GM11168 (cell line): ENCODE measurements around the gene HCFC2.

Experiments
- in situ Hi-C: fragments of 300-500 bp; cut with MboI; formaldehyde crosslinking; loops from one replicate; pipeline ENCODE4 v1.12.0; 2022; ENCODE audit warnings: low sequenced_read_pairs; ENCODE audit not compliant: unreplicated experiment

HCFC2 gene

DNA sequence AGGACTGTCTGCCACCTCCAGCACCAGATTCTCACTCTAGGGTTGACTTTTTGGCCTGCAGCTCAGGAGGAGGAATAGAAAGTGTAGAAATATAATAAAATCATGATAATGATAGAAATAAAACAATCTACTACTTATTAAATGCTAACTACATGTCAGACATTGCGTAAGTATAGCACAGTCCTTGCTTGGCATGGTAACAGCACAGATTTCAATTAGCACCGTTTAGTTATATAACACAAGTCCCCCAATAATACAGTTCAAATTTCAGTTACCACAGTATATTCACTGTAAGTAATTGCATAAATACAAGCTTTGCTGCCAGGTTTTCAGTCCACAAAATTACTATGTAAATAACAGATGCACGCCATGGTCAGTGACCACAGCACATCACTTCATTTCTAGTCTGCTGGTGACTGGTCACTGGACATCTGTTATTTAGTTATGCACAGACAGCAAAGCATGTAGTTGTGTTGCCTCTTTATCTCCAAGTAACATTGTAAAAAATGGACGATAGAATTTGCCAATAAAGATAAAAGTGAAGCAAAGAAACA lies 7.8 kb upstream of the HCFC2 start:
- in situ Hi-C loops = no loop called here

DNA sequence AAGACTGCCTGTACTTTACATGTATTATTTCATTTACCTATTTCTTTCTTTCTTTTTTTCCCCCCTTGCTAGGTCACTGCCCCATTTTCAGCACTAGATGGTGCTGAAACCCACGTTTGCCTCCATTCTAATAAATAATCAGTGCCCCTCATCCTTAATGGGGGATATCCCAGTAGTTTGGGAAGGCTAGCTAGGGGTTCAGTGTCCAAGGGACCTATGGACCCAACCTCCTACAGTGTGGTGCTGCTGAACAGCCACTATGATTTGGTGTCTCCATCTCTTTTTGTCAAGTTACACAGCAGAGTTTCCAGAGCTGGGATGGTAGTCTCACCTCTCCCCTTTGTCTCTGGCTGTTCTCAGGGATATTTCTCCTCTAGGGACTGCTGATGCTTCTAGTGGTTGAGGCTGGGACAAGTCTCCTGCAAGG lies 6.5 kb upstream of the HCFC2 start:
- in situ Hi-C loops = no loop called here

DNA sequence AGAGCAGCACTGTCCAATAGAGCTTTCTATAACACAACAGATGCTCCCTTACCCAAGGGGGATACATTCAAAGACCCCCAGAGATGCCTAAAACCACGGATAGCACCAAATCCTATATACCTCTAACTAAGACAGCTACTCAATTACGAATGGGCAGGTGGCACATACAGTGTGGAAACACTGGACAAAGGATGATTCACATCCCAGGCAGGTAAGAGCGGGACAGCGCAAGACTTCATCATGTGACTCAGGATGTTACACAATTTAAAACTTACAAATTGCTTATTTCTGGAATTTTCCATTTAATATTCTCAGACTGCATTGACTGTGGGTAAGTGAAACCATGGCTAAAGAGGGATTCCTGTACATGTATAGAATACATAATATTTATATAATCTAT lies 5.5 kb upstream of the HCFC2 start:
- in situ Hi-C loops = no loop called here

DNA sequence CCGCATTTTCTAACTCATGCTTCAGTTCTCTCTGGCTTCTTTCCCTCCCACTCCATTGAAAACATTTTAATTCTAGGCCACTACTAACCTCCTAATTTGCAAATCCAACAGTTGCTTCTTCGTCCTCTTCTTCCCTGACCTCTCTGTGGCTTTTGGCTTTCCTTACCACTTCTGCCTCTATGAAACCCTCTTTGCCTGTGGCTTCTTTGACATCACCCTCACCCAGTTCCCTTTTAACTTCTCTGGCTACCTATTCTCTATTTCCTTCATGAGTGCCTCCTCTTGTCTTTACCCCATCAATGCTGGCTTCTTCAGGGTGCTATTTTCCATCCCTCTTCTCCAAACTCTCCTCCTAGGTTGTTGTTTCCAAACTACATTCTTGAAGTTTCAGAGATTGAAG lies 4.4 kb upstream of the HCFC2 start:
- in situ Hi-C loops = no loop called here

DNA sequence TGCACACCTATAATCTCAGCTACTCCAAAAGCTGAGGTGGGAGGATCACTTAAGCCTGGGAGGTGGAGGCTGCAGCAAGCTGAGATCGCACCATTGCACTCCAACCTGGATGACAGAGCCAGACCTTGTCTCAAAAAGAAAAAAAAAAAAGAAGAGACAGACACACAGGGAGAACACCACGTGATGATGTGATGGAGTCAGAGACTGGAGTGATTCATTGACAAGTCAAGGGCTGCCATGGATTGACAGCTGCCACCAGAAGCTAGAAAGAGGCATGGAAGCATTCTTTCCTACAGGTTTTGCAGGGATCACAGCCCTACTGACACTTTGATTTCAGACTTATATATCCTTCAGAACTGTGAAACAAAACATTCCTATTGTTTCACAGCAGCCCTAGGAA lies 3.5 kb upstream of the HCFC2 start:
- in situ Hi-C loops = no loop called here

DNA sequence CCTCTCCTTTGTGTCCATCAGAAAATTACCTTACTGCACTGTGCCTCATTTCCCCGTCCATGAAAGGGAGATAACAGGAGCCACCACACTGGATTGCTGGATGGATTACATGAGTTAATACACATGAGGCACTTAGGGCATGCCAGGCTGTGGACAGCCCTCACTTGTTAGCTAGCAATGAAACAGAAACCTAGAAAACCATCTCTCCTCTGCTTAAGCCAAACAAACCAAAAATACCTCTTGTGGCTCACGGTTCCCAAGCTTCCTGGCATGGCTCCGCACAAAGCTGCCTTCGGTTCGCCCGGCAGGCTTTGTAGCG lies 660 bp upstream of the HCFC2 start:
- in situ Hi-C loops = no loop called here

DNA sequence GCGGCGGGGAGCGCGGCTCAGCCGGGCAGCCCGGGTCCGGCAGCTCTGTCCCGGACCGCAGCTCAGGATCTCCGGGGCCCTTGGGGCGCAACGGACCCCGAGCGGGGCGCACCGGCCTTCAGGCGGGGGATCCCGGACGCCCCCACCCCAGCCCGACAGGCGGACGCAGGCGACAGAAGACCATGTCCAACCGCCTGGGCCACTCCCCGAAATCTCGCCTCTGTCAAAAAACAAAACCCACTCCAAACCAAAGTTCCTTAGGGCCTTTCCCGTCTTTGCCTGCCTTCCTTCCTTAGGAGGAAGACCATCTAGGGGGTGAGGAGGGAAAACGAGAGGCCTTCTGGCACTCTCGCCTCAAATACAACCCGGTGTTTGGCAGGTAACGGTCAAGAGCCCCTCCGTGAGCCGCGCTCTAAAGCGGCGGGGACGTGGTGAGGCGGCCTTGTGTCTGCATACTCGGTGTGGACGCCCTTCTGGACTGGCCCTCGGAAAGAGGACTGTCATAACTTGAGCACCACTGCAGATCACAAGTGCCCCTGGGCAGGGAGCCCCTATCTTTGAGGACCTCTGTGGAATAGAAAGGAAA lies 604 bp downstream of the HCFC2 start:
- in situ Hi-C loops = no loop called here

DNA sequence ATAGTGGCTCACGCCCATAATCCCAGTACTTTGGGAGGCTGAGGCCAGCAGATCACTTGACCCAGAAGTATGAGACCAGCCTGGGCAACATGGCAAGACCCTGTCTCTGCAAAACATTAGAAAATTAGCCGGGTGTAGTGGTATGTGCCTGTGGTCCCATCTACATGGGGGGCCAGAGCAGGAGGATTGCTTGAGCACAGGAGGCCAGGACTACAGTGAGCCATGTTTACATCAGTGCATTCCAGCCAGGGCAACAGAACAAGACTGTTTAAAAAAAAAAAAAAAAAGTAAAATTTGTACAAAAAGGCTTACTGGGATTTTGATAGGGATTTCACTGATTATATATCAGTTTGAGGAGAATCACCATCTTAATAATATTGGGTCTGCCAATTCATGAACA lies 7.8 kb downstream of the HCFC2 start:
- in situ Hi-C loops = no loop called here

DNA sequence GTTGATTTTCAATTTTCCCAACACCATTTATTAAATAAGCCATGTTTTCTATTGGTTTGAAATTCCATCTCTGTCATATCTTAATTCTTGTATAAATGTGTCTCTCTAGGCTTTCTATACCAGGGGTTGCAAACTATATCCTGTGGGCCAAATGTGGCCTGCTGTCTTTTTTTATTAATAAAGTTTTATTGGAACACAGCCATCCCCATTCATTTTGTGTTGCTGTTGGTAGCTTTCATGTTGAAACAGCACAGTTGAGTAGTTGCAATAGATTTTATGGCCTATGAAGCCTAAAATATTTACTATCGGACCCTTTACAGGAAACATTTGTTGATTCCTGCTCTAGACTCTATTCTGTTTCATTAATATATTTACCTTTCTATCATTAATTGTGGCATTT lies 9.4 kb downstream of the HCFC2 start:
- in situ Hi-C loops = no loop called here

DNA sequence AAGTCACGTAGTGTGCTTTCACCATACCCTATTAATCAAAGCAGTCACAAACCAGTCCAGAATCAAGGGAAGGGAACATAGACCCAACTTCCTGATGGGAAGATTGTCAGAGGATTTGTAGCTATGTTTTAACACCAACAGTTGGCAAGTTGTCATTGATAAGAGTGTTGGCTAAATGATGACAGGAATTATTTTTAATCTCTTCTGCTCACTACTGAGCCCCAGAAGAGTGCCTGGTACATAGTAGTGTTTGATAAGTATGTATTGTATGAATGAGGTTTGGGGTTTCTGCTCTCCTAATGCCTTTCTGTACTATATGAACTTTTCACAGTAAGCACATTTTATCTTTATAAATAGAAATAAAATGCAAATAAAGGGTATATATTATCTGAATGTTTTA lies 14.7 kb downstream of the HCFC2 start:
- in situ Hi-C loops = no loop called here

DNA sequence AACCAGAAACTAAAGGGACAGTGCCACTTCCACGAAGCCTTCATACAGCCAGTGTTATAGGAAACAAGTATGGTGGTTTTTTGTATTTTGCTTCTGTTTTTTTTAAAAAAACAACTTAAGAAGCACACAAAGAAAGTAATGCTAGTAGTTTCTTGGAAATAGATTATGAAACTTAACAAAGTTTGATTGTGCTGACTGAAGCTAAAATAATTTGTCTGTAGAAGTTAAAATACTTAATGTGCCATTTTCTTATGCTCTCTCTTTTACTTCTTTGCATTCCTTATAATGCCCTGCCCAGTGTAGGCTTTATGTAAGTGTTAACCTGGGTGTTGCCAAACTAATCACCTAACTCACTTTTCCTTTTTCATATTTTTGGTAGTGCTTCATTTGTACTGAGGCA lies 16.4 kb downstream of the HCFC2 start:
- in situ Hi-C loops = no loop called here

DNA sequence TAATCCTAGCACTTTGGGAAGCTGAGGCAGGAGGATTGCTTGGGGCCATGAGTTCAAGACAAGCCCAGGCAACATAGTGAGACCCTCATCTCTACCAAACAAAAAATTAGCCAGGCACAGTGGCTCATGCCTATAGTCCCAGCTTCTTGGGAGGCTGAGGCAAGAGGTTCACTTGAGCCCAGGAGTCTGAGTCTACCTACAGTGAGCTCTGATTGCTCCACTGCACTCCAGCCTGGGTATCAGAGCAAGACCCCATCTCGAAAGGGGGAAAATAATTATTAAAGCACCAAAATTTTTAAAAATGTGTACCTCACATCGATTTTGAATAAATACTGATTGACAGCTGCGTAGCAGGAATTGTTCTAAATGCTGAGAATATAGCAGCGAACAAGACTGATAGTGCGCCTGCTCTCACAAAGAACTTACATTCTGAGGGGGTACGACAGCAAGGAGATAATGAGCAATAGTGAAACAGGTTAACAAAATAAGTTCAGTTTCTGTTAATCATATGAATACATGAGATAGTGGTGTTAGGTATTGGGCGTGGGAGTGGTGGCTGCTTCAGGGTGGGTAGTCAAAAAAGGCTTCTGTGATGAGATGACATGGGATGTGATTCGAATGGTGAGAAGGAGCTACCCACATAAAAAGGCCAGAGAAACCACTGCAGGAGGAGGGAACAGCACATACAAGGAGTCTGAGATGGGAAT lies 19.6 kb downstream of the HCFC2 start:
- in situ Hi-C loops = no loop called here

DNA sequence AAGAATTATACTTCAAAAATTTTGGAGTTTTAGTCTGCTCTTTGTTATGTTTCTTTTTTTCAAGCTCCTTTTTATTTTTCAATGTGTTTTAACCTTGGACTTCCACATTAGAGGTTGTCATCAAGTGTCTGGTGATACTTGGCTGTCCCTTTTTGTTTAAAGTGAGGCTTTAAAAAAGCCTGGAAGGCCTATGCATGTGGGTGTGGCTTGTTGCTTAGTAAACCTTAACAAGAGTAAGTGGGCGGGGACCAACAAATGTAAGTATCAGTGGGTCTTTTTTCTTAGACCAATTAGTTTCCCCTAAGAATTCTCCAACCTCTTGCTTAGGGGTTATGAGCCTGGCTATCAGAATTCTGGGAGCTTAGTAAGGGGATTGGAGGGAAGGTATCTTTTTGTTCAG lies 26.4 kb downstream of the HCFC2 start:
- in situ Hi-C loops = no loop called here

DNA sequence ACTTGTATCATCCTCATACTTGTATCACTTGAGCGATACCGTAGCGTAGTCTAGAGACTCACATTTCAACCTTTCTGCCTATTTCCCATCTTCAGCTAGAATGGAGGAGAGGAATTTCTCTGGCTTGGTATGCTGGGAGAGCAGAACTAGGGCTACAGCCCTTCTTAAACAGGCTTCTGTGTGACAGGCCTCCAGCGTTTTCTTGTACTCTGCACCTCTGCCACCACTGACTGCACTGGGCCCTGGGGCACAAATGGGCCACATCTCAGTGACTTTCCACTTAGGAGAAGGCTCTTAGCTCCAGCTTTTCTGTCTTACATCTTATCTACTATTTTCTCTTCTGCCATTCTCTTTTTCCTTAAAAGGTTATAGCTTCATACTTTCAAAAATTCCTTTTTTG lies 26.8 kb downstream of the HCFC2 start:
- in situ Hi-C loops = no loop called here

DNA sequence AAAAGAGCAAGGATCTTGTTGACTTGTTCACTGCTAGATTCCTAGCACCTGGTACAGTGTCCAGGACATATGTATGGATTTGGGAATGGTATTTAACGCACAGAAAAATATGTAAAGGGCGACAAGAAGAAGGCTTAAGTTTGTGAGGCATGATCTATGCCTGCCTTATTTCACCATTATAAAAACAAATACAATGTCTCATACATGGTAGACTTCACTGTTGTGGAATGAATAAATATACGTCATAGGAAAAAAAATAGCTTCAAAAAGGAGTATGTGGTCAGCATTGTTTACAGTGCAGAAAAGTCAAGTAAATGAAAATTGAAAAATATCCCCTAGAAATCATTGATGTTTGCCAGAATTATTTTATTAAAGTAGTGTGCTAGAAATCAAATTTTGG lies 30.0 kb downstream of the HCFC2 start:
- in situ Hi-C loops = no loop called here

DNA sequence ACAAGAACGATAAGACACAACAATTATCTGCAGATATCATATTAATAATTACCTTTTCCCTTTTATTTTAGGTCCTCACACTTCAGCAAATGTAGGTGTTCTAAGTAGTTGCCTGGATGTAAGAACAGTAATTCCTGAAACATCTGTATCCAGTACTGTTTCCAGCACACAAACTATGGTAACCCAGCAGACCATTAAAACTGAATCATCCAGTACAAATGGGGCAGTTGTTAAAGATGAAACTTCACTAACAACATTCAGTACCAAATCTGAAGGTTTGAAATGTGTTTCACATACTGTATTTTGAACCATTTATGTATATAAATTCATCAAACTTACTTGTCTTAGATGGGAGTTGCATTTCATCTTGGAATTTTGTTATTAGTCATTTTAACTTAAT lies 31.0 kb downstream of the HCFC2 start:
- in situ Hi-C loops = no loop called here

DNA sequence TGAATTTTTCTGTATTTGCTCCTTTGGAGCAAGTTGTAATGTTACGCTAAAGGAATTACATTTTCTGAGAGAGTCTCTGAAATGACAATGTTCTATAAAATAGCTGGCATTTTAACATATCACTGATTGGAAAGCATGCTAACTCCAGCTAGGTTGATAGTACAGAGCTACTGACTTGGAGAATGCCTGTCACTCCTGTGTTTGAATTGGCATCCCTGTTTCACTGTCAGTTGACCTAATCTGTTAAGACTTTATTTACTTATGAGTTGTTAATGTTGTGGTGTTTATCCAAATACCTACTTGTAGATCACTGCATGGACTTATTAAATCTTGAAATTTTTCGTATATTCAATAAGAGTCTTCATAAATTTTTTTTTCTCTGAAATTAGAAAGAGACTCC lies 33.6 kb downstream of the HCFC2 start:
- in situ Hi-C loops = no loop called here

DNA sequence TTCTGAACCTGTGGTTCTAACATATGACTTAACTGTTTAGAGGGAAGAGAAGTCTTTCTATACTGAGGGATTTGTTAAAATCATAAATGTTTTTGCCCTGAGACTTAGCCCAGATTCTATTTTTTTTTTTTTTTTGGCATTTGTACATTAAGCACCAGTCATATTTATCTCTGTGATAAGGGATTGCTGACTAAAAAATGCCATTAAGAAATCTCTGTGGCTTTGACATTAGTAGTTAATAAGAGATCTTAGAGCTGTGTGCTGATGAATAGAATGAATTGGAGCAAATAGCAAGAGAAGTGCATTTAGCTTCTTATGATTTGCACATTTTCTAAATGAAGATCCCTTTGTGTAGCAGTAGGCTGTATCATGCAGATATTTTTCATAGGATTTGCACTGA lies 41.1 kb downstream of the HCFC2 start:
- in situ Hi-C loops = loop anchor here (10.0 kb wide), 1 partner anchor 221 kb away; no protein-coding TSS in a partner anchor

DNA sequence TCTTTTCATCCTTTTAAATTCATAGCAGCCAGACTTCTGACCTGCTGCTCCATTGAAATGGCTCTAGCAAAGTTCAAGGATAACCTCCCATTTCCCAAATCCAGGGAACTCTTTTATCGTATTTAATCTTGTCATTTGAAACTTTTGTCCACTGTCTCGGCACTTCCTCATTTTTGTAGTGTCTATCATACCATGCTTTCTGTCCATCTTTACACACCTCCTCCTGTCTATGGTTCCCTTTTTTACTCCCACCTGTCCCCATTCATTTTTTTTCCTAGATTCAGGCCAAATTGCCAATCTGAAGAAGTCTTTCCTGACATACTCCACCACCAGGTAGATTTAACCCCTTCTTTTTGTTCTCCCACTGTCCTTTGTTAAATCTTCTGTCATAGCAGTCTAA lies 42.6 kb downstream of the HCFC2 start:
- in situ Hi-C loops = loop anchor here (10.0 kb wide), 1 partner anchor 222 kb away; no protein-coding TSS in a partner anchor

DNA sequence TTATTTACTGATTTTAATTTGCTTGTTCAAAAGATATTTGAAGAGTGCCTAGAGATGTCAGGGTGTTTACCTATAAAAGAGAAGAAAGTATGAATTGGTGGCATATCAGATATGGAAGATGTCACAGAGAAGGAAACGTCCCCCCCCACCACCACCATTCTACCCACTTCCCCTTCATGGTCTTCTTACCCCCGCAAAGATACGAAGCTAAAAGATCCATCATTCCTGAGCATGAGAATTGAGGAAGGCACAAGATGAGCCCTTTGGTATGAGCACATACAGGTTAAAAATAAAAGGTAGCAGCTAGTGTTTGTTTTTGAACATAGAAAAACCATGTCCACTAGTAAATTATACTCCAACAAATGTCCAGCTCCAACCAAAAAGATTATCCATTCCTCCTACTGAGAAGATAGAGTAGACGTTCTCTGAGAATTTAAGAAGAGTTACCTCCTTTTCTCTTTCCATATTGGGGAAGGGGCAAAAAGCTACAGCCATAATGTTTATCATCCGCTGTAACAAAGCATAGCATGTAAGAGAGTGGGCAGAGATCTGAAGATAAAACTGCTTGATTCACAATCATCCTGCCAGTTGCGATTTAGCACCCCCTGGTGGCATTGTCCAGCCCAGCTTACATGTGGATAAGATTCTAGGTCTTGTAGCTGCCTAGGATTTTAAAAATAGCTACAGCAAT lies 44.6 kb downstream of the HCFC2 start:
- in situ Hi-C loops = loop anchor here (10.0 kb wide), 1 partner anchor 224 kb away; no protein-coding TSS in a partner anchor
